HG02588 (cell line): Measurements from ENCODE around the gene SCNN1B.
"Not testable (repeated sequence)": the region's sequence is repeated elsewhere in the genome, so short reads cannot be mapped to it uniquely, and the experiment has no call there.

Experiments
- ATAC-seq: cut with Tn5 transposase; IDR thresholded peaks from one replicate; pipeline ENCODE4 v1.9.1; 2021; ENCODE audit warnings: mild to moderate bottlenecking, moderate library complexity; ENCODE audit not compliant: unreplicated experiment

Gene SCNN1B

DNA sequence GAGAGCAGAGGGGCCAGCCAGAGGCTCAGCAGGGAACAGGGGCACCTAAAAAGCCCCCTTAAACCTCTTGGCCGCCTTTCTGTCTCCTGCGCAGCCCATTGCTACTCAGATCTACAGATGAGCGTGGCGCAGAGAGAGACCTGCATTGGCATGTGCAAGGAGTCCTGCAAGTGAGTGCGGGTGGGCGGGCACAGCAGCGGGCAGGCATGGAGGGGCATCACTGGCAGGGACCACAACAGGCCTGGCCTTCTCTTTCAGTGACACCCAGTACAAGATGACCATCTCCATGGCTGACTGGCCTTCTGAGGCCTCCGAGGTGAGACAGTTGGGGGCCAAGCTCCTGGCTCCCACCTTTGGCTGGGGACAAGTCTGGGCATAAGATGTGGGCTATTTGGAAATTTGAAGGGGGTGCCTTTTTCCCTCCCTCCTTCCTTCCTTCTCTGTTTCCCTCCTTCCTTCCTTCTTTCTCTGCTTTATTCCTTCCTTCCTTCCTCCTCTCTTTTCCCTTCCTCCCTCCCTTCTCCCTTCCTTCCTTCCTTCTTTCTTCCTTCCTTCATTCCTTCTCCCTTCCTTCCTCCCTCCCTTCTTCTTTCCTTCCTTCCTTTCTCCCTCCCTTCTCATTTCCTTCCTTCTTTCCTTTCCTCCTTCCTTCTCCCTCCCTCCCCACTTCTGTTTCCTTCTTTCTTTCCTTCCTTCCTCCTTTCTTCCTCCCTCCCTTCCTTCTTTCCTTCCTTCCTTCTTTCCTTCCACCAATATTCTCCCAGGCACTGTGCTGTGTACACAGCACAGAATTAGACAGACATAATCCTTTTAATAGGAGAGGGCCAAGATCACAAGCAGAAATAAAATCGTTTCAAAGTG, 75.2 kb downstream of the SCNN1B start:
- ATAC-seq = no peak

DNA sequence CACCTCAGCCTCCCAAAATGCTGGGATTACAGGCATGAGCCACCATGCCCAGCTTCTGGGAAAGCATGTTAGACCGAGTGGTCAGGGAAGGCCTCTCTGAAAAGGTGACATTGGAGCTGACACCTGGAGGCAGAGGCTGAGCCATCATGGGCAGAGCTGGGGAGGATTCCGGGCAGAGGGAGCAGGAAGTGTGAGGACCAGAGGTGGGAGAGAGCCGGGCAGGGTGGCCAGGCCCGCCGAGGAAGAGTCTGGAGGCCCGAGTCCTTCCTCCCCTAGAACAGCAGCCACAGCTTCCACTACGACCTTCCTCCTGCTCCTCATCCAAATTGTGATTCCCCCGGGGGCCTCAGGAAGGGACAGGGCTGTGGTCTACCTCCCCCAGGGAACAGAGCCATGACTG, 76.2 kb downstream of the SCNN1B start:
- no peak for ATAC-seq

DNA sequence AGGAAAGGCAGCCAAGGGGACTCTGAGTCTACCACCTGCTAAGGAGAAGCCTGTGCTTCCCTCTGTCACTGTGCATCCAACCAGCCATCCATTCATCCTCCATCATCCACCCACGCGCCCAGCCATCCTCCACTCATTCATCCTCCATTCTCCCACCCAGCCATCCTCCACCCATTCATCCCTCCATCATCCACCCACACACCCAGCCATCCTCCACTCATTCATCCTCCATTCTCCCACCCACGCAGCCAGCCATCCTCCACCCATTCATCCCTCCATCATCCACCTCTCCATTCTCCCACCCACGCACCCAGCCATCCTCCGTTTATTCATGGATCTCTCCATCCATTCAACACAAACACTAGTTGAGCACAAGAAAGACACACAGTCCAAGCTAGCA, 76.8 kb downstream of the SCNN1B start:
- ATAC-seq = no peak

DNA sequence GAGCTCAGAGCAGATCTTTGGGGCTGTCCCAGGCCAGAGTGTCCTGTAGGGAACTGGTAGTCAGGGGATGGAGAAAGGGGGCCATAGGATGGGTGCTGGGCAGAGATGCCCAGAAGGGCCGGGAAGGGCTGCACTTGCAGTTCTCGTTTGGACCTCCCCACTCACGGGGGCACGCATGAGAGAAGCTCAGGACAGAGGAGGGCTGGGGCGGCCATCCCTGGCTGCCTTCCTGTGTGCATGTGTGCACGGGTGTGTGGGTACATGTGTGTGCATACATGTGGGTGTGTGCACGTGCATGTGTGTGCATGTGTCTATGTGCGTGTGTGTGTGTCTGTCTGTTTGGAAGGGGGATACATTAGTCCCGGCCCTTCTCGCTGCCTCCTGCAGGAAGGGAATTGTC, 77.6 kb downstream of the SCNN1B start:
- no peak for ATAC-seq

DNA sequence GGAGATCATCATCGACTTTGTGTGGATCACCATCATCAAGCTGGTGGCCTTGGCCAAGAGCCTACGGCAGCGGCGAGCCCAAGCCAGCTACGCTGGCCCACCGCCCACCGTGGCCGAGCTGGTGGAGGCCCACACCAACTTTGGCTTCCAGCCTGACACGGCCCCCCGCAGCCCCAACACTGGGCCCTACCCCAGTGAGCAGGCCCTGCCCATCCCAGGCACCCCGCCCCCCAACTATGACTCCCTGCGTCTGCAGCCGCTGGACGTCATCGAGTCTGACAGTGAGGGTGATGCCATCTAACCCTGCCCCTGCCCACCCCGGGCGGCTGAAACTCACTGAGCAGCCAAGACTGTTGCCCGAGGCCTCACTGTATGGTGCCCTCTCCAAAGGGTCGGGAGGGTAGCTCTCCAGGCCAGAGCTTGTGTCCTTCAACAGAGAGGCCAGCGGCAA, 78.4 kb downstream of the SCNN1B start:
- ATAC-seq = no peak

DNA sequence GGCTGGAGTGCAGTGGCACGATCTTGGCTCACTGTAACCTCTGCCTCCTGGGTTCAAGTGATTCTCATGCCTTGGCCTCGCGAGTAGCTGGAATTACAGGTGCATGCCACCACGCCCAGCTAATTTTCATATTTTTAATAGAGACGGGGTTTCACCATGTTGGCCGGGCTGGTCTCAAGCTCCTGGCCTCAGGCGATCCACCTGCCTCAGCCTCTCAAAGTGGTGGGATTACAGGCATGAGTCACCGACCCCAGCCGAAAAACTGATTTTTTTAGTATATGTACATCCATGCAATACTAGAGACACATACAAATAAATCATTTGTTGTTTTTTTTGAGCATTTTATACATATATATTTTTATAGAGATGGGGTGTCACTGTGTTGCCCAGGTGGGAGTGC, 79.6 kb downstream of the SCNN1B start:
- not testable (repeated sequence) for ATAC-seq

DNA sequence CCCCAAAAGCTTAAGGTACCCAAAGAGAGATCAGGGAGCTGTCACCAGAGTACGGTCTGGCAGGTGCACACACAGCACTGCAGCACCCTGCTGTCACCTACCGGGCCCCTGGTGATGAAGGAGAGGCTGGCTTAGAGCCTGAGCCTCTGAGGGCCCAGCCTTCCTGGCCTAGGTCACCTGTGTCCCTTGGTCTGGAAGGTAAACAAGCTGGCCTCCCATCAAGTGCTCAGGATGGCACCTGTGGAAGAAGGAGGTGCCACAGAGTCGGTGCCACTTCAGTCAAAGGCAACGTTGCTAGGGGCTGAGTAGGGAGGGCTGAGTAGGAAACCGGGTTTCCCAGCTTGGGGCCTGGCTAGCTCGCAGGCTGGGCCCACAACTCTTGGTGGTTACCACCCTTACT, 80.2 kb downstream of the SCNN1B start:
- no peak for ATAC-seq

DNA sequence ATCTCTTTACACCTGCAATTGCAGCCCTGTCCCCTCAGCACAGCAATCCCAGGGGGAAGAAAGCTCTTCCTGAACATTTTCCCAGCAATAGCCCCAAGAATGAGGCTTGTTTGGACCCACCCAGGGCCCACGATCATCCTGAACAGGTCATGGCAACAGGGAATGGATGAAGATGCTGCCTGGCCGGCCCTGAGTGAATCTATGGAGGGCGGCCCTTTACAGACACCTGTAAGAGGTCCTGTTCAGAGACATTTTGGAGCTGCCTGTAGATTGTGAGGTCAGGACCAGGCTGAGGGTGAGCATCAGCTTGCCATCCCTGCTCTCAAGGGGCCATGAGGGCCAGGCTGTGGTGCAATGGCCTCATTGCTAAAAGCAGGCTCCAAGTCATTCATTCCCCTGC, 81.8 kb downstream of the SCNN1B start:
- ATAC-seq = no peak

DNA sequence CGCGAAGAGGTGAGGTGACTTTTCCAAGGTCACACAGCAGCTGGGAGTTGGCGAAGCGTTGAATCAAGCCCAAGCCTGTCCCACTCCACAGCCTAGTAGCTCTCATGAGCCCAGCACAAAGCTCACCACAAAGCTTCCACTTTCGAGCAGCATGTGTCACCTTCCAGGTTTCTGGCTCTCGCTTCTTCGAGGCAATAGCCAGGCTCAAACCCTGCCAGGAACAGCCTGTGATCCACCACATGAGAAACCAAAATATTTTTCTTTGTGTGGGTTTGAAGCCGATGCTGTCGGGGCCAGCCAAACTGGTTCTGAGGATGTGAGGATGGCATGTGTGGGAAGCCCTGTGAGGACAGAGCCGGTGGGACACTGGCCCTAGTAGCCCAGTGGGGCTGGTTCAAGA, 82.8 kb downstream of the SCNN1B start:
- no peak for ATAC-seq

DNA sequence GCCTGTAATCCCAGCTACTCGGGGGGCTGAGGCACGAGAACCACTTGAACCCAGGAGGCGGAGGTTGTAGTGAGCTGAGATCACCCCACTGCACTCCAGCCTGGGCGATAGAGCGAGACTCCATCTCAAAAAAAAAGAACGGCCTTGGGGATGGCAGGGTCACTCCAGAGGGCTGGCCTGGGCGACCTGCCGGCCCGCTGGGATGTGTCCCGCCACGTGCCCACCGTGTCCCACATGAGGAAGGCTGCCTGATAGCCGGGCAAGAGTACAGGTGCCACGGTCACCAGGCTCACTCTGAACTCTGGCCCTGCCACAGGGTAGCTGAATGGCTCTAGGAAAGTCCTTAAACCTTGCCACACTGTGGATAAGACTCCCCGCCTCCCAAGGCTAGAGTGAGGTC, 83.3 kb downstream of the SCNN1B start:
- ATAC-seq = no peak

DNA sequence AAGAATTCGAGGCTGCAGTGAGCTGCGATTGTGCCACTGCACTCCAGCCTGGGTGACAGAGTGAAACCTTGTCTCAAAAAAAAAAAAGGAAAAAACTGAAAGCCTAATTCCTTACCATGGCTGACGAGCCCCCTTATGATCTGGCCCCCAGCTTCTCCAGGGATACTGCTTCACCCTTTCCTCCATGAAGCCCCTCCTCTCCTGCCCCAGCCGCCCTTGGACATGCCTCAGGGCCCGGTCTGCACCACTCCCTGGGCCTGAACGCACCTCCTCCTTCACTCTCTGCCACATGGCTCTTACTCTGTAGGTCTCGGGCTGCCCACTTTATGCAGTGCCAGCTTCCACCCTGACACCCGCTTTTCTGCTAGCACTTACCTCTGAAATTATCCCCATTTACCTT, 85.6 kb downstream of the SCNN1B start:
- no peak for ATAC-seq

DNA sequence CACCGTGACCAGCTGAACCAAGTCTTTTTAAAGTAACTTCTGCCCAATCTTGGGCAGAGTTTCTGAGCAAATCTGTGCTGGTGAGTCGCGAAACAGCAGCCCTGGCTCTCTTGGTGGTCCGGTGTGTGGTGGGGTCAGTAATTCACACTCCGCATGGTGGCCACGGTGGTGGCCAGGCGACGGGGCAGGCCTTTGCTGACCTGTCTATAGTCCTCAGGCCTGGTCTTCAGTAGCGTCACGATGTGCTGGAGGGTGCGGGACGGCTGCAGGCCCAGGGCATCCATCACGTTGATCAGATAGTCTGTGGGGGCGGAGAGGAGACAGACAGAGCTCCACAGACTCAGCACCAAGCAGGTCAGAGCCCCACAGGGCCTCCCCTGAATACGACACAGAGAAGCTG, 86.7 kb downstream of the SCNN1B start:
- no peak for ATAC-seq

DNA sequence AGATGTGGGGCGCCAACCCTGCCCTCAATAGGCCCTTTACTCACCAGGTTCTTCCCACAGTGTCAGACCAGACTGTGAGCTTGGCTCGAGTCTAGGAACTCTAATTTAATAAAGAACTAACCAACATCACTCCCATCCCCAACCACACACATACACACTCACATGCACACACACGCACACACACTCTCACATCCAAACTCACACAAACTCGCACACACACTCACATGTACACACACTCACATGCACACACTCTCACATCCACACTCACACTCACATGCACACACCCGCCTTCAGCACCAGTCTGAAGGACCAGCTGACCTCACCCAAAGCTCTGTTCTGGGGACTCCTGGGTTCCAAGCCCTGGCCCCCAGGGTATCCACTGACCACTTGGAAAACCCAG, 87.1 kb downstream of the SCNN1B start:
- ATAC-seq = no peak

DNA sequence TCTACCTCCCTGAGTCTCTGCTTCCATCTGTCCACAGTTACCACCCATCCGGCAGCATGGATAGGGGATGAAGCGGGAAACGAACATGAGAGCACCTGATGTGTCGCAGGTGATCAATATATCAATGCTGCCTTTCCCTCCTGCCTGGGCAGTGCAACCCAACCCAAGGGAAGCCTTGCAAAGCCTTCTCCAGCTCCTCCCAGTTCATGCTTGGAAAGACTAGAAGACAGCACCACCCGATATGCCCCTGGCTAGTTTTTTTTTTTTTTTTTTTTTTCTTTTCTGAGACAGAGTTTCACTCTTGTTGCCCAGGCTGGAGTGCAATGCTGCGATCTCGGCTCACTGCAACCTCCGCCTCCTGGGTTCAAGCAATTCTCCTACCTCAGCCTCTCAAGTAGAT, 87.8 kb downstream of the SCNN1B start:
- not testable (repeated sequence) for ATAC-seq

DNA sequence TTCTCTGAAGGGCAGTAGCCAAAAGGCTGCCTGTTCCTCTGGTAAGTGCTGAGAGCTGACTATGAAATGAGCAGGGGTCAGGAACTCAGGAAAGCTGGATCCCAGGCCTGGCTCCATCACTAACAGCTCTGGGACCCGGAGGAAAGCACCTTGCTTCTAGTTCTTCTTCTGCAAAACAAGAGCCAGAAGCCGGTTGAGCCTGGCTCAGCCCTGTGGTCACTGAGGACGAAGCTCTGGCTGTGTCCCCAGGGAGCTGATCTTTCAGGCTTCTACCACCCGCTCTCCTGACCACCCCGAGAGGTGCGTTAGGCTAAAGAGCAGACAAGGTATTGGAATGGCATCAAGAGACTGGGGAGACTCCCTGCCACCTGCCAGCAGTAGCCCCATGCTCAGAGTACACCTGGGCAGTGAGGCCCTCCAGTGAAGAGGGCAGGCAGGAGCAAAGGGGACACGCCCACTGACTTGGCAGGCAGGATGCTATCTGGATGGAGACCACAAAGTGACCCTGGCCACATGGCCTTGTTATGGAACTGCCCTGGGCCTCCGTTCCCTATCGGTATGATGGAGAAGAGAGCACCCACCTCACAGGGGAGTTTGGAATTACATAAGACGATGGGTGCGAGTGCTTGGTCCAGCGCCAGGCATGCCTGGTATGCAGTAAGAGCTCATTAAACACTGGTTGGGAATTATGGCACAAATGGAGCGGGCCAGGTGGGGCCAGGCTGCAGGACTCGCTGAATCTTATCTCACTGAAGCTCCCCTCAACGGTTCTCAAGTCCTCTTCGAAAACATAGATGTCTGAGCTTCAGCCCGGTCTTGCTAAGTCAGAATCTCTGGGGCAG, 89.5 kb downstream of the SCNN1B start:
- no peak for ATAC-seq

DNA sequence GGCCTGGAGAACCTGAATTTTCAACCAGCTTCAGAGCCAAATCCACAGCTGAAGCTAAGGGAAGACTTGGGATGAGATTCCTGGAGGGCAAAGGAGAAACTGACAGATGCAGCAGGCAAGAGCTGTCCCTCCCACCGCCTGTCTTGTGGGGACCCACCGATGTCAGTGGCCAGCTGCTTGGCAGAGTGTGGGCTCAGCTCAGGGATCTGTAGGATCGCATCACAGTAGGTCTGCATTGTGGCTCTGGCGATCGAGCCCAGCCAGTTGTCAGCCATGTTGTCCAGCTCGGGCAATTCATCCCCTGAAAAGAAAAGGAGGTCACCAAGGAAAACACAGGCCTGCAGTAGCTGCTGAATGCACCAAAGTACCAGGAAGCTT, 90.1 kb downstream of the SCNN1B start:
- ATAC-seq = no peak

DNA sequence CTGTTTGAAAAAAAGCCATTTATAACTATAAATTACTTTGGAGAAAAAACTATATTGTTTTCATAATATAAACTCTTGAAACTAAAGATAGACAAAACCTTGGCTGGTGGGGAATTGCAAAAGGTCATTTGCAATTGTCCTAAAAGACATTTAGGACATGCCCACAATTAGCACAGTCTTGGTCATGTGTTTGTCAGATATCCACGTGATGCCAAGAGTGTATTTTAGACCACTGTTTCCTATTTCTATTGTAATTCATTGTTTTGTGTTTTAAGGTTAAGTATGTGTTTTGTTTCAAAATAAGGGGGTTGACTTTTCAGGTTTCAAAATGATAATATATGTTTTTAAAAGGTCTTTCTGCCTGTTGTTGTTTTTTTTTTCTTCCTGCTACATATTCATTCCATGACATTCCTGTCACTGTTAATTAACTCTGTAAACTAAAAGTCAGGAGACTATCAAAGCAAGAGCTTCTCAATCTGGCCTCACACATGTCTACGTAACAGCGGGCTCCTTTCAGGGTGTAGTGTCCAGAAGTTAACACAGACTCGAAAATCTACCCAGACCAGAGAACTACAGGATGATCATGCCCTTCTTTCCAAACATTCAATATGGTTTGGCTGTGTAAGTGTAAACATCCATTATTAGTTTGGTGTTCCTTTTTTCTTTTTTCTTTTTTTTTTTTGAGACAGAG, 92.2 kb downstream of the SCNN1B start:
- no peak for ATAC-seq

DNA sequence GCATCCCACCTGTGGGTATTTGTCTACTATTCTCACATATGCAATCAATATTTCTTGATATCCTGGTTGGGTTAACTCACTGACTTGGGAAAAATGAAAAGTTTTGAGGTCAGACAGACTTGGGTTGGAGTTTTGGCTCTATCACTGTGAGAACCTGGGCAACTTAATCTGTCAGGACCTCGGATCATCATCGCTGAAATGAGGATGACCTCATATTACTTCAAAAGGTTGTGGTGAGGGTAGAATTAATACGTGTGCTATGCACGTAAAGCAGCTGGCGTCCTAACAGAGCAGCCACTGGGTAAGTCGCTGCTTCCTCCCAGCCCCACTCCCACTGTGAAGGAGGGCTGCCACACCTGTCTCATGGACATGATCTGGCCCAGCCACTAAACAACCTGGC, 93.6 kb downstream of the SCNN1B start:
- ATAC-seq = no peak

DNA sequence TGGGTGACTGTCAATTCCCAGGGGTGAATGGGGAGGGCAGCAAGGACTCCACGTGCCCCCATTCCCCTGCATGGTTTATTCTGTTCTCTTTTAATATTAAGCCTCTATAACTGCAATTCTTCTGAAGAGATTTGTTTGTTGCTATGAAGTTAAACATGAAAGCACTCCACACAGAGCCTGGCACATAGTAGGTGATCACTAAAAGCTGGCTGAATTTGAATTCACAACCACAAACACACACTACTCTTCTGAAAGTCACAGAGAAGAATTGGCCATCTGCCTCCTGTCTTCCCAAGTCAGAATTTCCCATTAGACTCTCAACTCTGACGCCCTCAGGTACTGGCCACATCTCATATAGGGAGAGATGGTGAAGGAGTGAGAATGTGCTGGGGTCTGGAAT, 95.4 kb downstream of the SCNN1B start:
- no peak for ATAC-seq

DNA sequence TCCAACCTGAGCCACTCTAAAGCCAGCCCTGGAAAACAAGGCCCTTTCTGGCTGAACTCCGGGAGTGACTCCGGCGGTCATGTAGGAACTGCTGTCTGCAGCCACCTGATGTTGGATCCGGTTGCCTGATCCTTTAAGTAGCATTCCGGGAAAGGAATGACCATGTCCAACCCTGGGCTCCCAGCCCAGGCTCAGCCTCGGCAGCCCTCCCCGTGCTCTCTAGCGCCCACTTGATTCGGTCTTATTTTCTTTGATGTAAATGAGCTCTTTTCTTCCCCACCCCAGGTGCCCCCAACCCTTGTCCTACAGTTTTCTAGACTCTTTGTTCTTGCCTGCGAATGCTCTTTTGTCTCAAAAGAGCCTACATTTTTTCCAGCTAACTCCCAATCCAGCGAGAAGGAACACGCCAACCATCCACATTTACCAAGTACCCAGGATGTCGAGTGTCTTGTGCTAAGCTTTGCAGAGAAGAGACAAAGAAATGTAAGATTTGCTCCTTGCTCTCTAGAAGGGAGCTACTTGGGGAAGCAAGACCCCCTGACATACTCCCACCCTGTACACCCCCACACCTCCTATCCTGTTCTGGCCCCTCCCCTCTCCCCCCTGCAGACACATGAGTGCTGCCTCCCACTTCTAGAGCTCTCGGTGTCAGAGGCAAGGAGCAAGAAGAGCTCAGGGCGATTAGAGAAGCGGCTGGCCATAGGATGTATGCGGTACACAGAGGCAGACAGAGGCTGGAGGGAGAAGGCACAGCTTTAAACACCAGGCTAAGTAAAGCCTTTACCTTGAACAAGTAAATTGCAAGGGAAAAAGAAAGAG, 97.1 kb downstream of the SCNN1B start:
- no peak for ATAC-seq

DNA sequence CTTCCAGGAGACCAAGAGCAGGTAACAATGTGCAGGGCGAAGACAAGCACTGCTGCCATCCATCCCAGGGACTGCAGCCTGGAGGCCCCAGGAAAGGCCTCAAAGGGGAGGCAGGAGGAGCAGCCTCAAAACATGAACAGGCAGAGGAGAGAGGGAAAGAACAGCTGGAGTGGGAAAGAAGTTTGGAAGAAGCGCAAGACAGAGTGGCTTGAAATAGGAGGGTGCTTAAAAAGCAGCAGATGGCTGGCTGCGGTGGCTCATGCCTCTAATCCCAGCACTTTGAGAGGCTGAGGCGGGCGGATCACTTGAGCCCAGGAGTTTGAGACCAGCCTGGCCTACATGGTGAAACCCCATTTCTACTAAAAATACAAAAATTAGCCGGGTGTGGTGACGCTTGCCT, 98.3 kb downstream of the SCNN1B start:
- not testable (repeated sequence) for ATAC-seq
